Neutrophil (primary cell): ENCODE measurements around the gene OR51E2.
A peak's percentile ranks its signal among the peaks of the same experiment; 100 is the strongest.

Experiments used
- H3K27ac ChIP-seq: fragments of 200-600 bp; sonication (generic); 2 replicates; pipeline ENCODE4 v1.5.1; 2016; ENCODE audit warnings: mild to moderate bottlenecking, moderate library complexity
- H3K27me3 ChIP-seq: fragments of 200-600 bp; sonication (generic); 2 replicates; pipeline ENCODE4 v1.6.0; 2016; ENCODE audit warnings: mild to moderate bottlenecking
- H3K36me3 ChIP-seq: fragments of 200-600 bp; sonication (generic); 2 replicates; pipeline ENCODE4 v1.5.1; 2017
- H3K4me1 ChIP-seq, 2 experiments: fragments of 200-600 bp in 1 of 2; sonication (generic) in 1 of 2; 1 replicate in 1 of 2; 2 replicates in 1 of 2; pipeline versions ENCODE4 v1.5.1 to v1.6.1; 2013 to 2016; ENCODE audit warnings: low read depth in 1 of 2, low read length in 1 of 2, mild to moderate bottlenecking in 1 of 2, moderate library complexity in 1 of 2; ENCODE audit not compliant: control insufficient read depth in 1 of 2, insufficient read depth in 1 of 2
- H3K4me3 ChIP-seq, 2 experiments: fragments of 200-600 bp in 1 of 2; sonication (generic) in 1 of 2; 1 replicate in 1 of 2; 2 replicates in 1 of 2; pipeline ENCODE4 v1.5.1; 2013 to 2016; ENCODE audit warnings: low read depth in 1 of 2, low read length in 1 of 2, mild to moderate bottlenecking in 1 of 2, moderate library complexity in 1 of 2
- H3K9me3 ChIP-seq: fragments of 200-600 bp; sonication (generic); 2 replicates; pipeline ENCODE4 v1.5.1; 2016
- CTCF ChIP-seq: fragments of 200-600 bp; sonication (generic); IDR thresholded peaks from 2 replicates; pipeline ENCODE4 v1.5.1; 2016; ENCODE audit warnings: antibody characterized with exemption

Gene OR51E2

GRCh38 chr11:4636962-4637661 lies 60.5 kb downstream of the OR51E2 start, which contains the start of gene OR51D1:
OR51D1 (plus strand) TSS chr11:4637477; CDS start chr11:4639791, 2,314 bp downstream.
- Histone ChIP-seq H3K27ac (no peak within 1 kb of the TSS), H3K9me3 (no peaks in the 10 kb centered on the region), H3K4me1 (no peaks in the 10 kb centered on the region), H3K27me3 (peaks cover 35% of the 10 kb centered on the region), H3K36me3 (no peaks in the 10 kb centered on the region), H3K4me3 (no peak within 1 kb of the TSS)
- TF ChIP-seq CTCF, result peak; percentile 75

DNA sequence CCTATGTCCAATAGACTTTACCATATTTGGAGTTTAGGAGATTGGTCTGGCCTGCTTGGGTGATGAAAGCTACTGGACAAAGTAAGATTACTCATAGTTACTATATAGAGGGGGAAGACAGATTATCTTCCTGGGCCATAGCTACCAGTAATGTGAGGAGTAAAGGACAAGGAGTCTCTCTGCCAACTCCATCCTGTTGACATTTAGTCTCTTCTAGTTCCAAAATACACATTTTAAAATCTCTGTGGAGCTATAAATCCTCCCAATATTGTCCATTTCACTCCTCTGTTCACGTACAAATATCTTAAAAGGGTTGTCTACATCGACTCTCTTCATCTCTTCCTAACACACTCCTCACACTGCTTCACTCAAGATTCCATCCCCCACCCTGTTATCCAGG lies 61.5 kb downstream of the OR51E2 start:
- Histone ChIP-seq H3K27ac (no peak overlapping the region), H3K36me3 (no peaks in the 10 kb centered on the region), H3K4me3 (no peak overlapping the region), H3K27me3 (peaks cover 29% of the 10 kb centered on the region), H3K4me1 (no peaks in the 10 kb centered on the region), H3K9me3 (no peaks in the 10 kb centered on the region)
- TF ChIP-seq CTCF, result no peak
